ENCODE measurements around the gene MSL3B.
A peak's percentile ranks its signal among the peaks of the same experiment; 100 is the strongest.
"Not testable (repeated sequence)": the region's sequence is repeated elsewhere in the genome, so short reads cannot be mapped to it uniquely, and the experiment has no call there.

The MSL3B gene

GRCh38 chr2:233867993-233868532 lies at the start of gene MSL3B:
MSL3B (minus strand) TSS chr2:233868386.
- DNase-seq: peak; percentile 13

DNA sequence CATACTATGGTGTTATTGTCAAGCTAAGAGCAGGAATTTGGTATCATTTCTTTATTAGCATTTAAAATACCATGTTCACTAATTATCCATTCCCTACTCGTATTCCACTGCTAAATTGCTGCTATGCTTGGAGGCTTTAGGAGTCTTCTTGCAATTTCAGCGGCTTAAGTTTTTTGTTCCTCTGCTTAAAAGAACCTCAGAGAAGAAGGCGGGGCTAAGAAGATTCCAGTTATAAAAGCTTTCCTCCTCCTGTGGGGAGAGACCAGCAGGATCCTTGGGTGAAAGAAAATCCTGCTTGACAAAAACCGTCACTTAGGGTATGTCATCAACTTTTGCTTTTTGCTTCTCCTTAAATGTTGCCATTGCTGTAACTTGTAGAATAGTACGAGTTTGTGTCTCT lies 48.9 kb upstream of the MSL3B start, which contains the start of gene TRPM8:
Gene TRPM8 (plus strand): TSS at position 258 of the 400 bp plus-strand sequence. CDS start 9,165 bp downstream, outside the sequence.
- no peak for DNase-seq

DNA sequence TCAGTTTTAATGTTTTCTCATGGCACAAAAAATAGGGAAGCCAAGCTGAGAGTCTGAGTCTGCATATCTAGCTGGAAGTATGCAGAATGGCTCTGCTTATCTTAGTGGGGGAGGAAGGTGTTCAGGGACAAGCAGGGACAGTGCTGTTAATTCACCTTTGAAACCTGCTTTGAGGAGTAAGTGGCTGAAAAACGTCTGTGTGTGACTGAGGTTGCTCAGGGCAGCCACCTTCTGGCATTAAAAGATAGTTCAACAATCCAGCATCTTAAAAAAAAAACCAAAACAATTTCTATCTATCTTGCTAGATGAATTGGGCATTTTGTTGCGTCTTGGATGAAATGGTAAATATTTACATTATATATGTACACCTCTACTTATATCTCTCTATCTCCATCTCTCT lies 46.9 kb upstream of the MSL3B start:
- no peak for DNase-seq

DNA sequence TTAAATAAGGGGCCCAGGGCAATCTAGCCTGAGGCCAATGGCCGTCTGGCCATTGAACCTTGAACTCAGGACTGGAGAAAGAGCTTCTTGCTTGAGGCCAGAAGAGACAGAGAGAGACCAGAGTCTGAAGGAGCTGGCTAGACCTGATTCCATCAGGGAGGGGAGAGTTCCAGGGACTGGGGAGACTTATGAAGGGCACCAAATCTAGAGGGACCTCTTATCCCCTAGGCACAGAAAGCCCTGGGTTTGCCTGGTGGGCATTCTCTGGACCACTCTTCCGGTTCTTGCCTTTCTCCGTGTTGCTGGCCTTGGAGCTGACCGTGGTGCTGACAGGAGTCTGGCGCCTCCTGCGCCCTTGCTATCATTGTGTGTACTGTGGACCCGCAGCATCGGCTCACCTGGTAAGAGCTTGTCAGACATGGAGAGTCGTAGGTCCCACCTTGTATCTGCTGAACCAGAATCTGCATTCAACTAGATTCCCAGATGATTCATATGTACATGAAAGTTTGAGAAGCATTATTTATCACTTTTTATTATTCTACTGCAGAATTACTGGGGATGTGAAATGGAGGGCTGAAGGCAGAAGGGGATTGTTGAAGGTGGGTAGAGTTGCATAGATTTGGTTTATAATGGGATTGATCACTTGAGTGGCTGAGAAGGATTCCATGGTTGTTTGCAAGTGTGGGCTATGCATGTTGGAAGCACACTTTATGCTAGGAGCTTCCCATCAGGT lies 44.7 kb upstream of the MSL3B start:
- no peak for DNase-seq

DNA sequence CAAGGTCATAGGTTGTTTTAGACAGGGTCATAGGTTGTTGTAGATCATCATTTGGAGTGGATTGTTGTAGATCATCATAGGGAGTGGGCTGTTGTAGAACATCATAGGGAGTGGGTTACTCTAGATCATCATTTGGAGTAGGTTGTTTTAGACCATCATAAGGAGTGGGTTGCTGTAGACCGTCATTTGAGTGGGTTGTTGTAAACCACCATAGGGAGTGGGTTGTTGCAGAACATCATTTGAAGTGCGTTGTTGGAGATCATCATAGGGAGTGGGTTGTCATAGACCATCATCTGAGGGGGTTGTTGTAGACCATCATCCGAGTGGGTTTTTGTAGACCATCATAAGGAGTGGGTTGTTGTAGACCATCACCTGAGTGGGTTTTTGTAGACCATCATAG lies 39.4 kb upstream of the MSL3B start:
- DNase-seq: no peak

- no peak for DNase-seq
Measured at GRCh38 chr2:233905945-233906344, 37.8 kb upstream of the MSL3B start.

DNA sequence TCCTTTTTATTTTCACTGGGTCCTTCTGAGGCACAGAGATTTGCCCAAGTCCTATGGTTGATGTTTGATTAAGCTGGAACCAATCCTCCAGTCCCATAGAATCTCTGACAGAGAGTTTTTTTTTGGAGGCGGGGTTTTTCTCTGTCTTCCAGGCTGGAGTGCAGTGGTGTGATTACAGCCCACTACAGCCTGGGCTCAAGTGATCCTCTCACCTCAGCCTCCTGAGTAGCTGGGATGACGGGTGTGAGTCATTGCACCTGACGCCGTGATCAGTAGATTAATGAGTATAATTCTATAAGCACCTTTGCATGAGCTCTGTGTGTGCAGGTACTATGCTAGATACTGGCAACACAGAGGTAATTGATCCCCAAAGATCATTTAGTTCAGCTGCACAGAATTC lies 33.7 kb upstream of the MSL3B start:
- DNase-seq: no peak

DNA sequence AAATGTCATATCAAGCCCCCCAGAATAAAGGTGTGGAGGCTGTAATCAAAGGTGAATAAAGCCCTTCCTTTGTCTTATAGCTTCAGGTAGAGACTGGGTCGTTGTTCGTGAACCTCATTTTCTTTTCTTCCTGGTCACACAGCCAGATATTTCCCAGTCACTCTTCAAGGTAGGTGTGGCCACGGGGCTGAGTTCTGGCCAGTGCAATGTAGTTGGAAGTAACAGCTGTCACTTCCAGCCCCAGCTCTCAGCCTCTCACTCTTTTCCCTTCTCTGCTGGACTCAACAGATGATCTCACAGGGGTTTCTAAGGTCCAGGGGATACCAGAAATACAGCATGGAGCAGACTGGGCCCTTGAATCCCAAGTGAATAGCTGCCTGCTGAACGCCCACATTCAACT lies 33.2 kb upstream of the MSL3B start:
- DNase-seq: no peak

DNA sequence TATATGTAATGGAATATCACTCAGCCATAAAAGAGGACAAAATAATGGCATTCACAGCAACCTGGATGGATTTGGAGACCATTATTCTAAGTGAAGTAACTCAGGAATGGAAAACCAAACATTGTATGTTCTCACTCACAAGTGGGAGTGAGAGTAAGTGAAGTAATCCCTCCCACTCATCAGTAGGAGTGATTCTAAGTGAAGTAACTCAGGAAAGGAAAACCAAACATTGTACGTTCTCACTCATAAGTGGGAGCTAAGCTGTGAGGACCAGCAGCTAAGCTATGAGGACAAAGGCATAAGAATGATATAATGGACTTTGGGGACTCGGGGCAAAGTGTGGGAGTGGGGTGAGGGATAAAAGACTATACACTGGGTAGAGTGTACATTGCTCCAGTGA lies 28.1 kb upstream of the MSL3B start:
- not testable (repeated sequence) for DNase-seq

- DNase-seq: no peak
Measured at GRCh38 chr2:233892793-233893192, 24.6 kb upstream of the MSL3B start.

- no peak for DNase-seq
Measured at GRCh38 chr2:233882353-233882752, 14.2 kb upstream of the MSL3B start.

- not testable (repeated sequence) for DNase-seq
Measured at GRCh38 chr2:233872125-233872524, 3.9 kb upstream of the MSL3B start.

GRCh38 chr2:233871432-233871831 lies 3.2 kb upstream of the MSL3B start:
- no peak for DNase-seq

DNA sequence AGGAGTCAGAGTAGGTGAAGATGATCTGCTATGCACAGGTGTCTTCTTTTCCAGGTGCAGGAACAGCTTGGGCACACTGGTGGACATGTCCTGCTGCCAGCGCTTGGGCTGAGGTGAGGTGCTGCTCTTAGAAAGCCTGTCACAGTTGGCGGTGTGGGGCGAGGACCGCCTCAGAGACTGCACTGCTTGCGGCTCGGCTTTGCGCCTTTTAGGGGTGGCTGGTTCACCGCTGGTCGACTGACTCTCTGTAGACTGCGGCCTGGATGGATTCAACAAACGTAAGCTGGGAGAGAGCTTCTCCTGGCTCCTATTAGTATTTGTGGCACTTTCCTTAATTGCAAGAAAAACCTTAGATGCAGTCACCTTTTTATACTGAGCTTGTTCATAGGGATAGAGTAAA lies 1.7 kb downstream of the MSL3B start:
- DNase-seq: no peak

GRCh38 chr2:233865838-233866237 lies 2.3 kb downstream of the MSL3B start:
- no peak for DNase-seq

DNA sequence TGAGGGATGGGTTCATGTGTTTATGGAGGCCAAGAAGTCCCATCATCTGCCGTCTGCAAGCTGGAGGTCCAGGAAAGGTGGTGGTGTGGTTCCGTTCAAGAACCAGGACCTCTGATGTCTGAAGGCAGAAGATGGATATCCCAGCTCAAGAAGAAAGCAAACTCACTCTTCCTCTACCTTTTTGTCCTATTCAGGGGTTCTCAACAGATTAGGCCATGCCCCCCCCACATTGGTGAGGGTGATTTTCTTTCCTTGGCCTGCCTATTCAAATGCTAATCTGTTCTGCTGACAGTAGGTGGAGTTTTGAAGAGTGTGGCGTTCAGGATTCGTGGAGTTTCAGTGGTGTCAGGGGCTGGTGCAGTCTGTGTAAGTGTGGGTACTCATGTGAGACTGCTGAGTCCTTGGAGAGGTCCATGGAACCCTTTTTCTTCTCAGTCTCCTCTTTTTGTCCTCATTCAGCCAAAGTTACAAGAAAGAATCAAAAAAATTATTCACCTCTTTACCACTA lies 5.9 kb downstream of the MSL3B start:
- DNase-seq: no peak

- DNase-seq: no peak
Measured at GRCh38 chr2:233858331-233858730, 9.9 kb downstream of the MSL3B start.

DNA sequence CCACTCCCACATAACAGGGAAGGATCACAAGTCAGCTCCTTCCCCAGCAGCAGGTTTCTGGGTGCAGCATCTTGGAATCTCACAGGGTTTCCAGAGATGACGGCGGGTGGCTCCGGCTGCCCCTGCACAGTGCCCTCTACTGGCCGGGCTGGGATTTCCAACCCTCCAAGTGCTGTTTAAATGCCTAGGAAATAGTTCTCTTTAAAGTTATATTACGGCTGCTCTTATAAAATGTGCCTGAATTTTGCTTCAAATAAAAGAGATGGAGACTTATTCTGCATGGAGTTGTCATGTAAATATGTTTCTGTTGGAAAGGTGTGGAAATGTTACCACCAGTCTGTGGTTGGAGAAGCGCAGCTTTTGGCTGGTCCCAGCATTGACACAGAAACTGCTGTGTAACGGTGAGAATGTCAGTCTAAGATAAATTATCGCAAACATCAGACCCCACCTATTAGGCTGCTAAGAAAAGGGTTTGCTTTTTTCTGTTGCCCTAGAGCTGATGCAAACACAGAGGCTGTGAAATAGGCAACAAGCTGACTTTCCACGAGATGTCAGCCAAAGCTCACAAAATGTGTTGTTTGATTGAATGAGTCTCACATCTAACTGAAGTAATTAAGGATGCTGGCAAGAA lies 10.6 kb downstream of the MSL3B start:
- no peak for DNase-seq

- no peak for DNase-seq
Measured at GRCh38 chr2:233856184-233856583, 12.0 kb downstream of the MSL3B start.

GRCh38 chr2:233855345-233855744 lies 12.8 kb downstream of the MSL3B start:
- DNase-seq: no peak

GRCh38 chr2:233854241-233854981 lies 13.8 kb downstream of the MSL3B start, which contains the start of gene HJURP:
HJURP (minus strand) TSS chr2:233854535; CDS start chr2:233854500, 35 bp downstream.
- peak; percentile 92 for DNase-seq

DNA sequence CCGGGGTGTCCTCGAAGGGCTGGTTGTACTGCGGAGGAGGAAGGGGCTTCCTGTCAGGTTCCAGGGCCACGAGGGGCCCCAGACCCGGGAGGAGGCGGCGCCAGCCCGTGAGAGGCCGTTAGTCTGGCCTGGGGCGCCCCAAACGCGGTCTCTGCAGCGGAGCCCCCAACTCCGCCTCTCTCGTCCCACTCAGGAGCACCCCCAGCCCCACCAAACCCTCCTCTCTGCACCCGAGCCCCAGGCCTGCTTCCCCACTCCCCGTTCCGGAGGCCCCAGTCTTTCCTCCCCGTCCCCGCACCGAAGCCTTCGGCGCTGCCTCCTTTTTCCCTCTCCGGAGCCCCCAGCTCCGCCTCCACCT lies 14.3 kb downstream of the MSL3B start:
- no peak for DNase-seq

DNA sequence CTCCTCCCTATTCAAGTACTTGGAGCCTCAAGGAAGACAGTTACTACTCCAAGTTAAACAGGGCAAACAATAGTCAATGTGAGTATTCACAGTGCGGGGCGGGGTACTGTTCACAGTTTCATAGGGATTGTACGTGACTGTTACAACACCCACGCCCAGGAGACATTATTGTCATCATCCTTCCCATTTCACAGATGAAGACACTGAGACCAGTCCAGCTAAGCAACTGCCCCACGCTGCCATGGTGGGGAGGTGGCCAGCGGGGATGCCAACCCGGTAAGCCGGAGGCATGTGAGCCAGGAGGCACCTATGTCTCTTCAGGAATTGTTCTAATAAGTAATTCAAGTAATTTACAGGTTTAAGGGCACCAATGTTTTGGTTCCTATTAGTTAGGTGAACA lies 14.8 kb downstream of the MSL3B start:
- no peak for DNase-seq

Measured in DMS79 (cell line).